Kidney (tissue), 14 donors: ENCODE measurements around the gene GALNT18. TPM values are rescaled to one million over a fixed set of nuclear protein-coding genes. Genes with fewer than 3 reads are reported as not detected.

ENCODE experiments used
- DNase-seq, 5 donors: peaks; one replicate each; pipeline ENCODE4 v3.0.0-alpha.2; 2013 to 2020
- FAIRE-seq: peaks from 2 replicates; lab custom pipeline; 2012; peaks lifted over from hg19 to GRCh38; lab: Jason Lieb, UNC
- H3K27ac ChIP-seq, 2 donors: one replicate each; pipeline ENCODE4 v1.7.0; 2013; ENCODE audit warnings: low read depth in 2 of 2, low read length in 2 of 2, inconsistent platforms in 1 of 2
- H3K27me3 ChIP-seq: one replicate; pipeline ENCODE4 v1.7.1; 2013; ENCODE audit warnings: low read length, inconsistent platforms; ENCODE audit not compliant: control insufficient read depth, insufficient read depth
- H3K36me3 ChIP-seq, 3 donors: one replicate each; pipeline versions ENCODE4 v1.7.0 to v1.7.1; 2013; ENCODE audit warnings: low read length in 3 of 3, control low read depth in 1 of 3, inconsistent platforms in 1 of 3; ENCODE audit not compliant: insufficient read depth in 3 of 3, control insufficient read depth in 2 of 3
- H3K4me1 ChIP-seq, 3 donors: one replicate each; pipeline versions ENCODE4 v1.7.0 to v1.7.1; 2013; ENCODE audit warnings: low read length in 3 of 3, inconsistent platforms in 1 of 3, low read depth in 1 of 3; ENCODE audit not compliant: control insufficient read depth in 2 of 3, insufficient read depth in 2 of 3
- H3K4me3 ChIP-seq, 3 donors: one replicate each; pipeline versions ENCODE4 v1.7.0 to v1.8.1; 2013; ENCODE audit warnings: low read length in 3 of 3, control low read depth in 1 of 3, inconsistent platforms in 1 of 3
- H3K9ac ChIP-seq, 3 donors: one replicate each; pipeline versions ENCODE4 v1.7.0 to v1.7.1; 2013; ENCODE audit warnings: low read length in 3 of 3, control low read depth in 1 of 3, inconsistent platforms in 1 of 3
- H3K9me3 ChIP-seq, 3 donors: one replicate each; pipeline versions ENCODE4 v1.7.0 to v1.7.1; 2013; ENCODE audit warnings: low read length in 3 of 3, control low read depth in 1 of 3, inconsistent platforms in 1 of 3; ENCODE audit not compliant: control insufficient read depth in 2 of 3, insufficient read depth in 1 of 3
- CTCF ChIP-seq: IDR thresholded peaks from 3 replicates; pipeline ENCODE4 v1.5.1; 2012; ENCODE audit warnings: mild to moderate bottlenecking, moderate library complexity, borderline replicate concordance; ENCODE audit not compliant: insufficient read depth; ENCODE audit errors: extremely low read depth
- intact Hi-C: fragments of 100-400 bp; cut with DNase I; formaldehyde crosslinking; loops from one replicate; pipeline ENCODE4 v1.11.1; 2022
- polyA plus RNA-seq: library from polyadenylated mRNA; stranded (reverse); fragments of 350-450 nt; fragmentation: Illumina TruSeq; extraction: RNeasy Lipid Tissue Mini Kit (QIAGEN cat#74804); gene quantifications from one replicate; pipeline ENCODE4 v1.2.3, GENCODE V29; 2014; ENCODE audit warnings: low read depth, low replicate concordance; ENCODE audit not compliant: insufficient read depth
- total RNA-seq: library from RNA; stranded (reverse); fragmentation: NEBNext Ultra II Directional; extraction: Animal tissue kit (Norgen Biotek cat#: 25700); gene quantifications from one replicate; pipeline ENCODE4 v1.2.1, GENCODE V29; 2021
- donor health status: control.
- donor health status: control.
- donor health status: control.
- donor health status: control.
- donor health status: control.
- donor health status: DM: yes; HTN: yes; CAD: no.
- donor health status: Normal renal cell carcinoma (clear cell type).

Gene GALNT18
- total and polyA plus RNA-seq, 2 donors from 2014 or later, result 27.2 to 42.1 TPM

- intact Hi-C loops, result no loop called here
- no peak for TF ChIP-seq CTCF
- DNase-seq (no peak), FAIRE-seq (no peak)
- no peaks in the 10 kb centered on the region for H3K27me3 ChIP-seq
- no peak overlapping the region for H3K9ac ChIP-seq
- no peak overlapping the region for H3K4me3 ChIP-seq
- H3K27ac ChIP-seq, result no peak overlapping the region
- no peaks in the 10 kb centered on the region for H3K36me3 ChIP-seq
- no peaks in the 10 kb centered on the region for H3K9me3 ChIP-seq
- H3K4me1 ChIP-seq, result peaks cover 0 to 1% (median 0%) of the 10 kb centered on the region in 3 donors
Observed at GRCh38 chr11:11472106-11472505, 149.7 kb downstream of the GALNT18 start.

- intact Hi-C loops, result no loop called here
- no peak overlapping the region for H3K9ac ChIP-seq
- H3K4me3 ChIP-seq, result no peak overlapping the region
- H3K4me1 ChIP-seq, result peaks cover 0 to 2% (median 2%) of the 10 kb centered on the region in 3 donors
- TF ChIP-seq CTCF, result no peak
- no peaks in the 10 kb centered on the region for H3K9me3 ChIP-seq
- no peak overlapping the region for H3K27ac ChIP-seq
- no peaks in the 10 kb centered on the region for H3K36me3 ChIP-seq
- DNase-seq (no peak), FAIRE-seq (no peak)
- no peaks in the 10 kb centered on the region for H3K27me3 ChIP-seq
Observed at GRCh38 chr11:11471201-11471600, 150.6 kb downstream of the GALNT18 start.

DNA sequence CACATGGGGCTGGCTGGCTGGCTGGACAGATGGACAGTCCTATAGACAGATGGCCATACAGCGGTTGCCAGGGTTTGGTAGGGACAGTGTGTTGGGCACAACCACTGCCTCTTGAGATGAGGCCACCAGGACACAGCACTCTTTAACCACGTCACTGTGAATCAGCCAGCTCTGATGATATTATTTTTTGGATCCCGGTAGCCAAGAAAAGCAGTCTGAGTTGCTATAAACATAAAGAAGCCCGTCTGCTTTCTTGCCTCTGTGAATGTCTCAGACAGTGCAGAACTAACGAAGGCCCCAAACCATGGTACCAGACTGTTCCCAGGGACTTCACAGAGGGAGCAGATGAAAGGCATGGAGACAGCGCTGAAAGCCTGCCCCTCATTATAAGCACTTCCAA is 152.9 kb downstream of the GALNT18 start:
- Histone ChIP-seq H3K36me3 (no peaks in the 10 kb centered on the region), H3K9me3 (no peaks in the 10 kb centered on the region), H3K9ac (no peak overlapping the region), H3K27me3 (no peaks in the 10 kb centered on the region), H3K4me1 (peaks cover 0 to 16% (median 2%) of the 10 kb centered on the region in 3 donors), H3K4me3 (no peak overlapping the region), H3K27ac (no peak overlapping the region)
- intact Hi-C loops, result no loop called here
- TF ChIP-seq CTCF, result no peak
- FAIRE-seq (no peak), DNase-seq (no peak)

DNA sequence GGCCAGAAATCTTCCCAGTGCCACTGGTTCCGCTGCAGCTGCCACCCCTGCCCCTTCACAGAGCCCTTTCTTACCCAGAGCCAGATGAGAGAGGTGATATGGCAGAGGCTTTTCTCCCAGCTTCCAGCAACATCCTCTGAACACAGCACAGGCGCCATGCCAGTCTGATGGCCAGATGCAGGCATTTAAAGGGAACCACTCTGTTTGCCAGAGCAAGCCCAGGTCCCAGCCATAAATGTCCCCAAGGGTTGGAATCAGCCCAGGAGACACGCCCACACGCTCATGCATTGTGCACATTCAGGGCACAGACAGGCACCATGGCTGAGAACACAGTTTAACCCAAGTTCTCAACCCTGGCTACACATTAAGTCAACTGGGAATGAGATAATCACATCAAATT is 154.5 kb downstream of the GALNT18 start:
- DNase-seq, result no peak
- no peak for TF ChIP-seq CTCF
- no peaks in the 10 kb centered on the region for H3K9me3 ChIP-seq
- no peak overlapping the region for H3K9ac ChIP-seq
- no peaks in the 10 kb centered on the region for H3K36me3 ChIP-seq
- H3K27ac ChIP-seq, result no peak overlapping the region
- H3K27me3 ChIP-seq, result no peaks in the 10 kb centered on the region
- intact Hi-C loops, result no loop called here
- no peak for FAIRE-seq
- H3K4me1 ChIP-seq, result peaks cover 0 to 16% (median 2%) of the 10 kb centered on the region in 3 donors
- no peak overlapping the region for H3K4me3 ChIP-seq
